Right ventricle myocardium inferior (tissue), 1 donor: Measurements from ENCODE around the gene HSPA9. TPM values are rescaled to one million over a fixed set of nuclear protein-coding genes. Genes with fewer than 3 reads are reported as not detected.
A peak's percentile ranks its signal among the peaks of the same experiment; 100 is the strongest.

ENCODE experiments used
- ATAC-seq: fragments of 200-7000 bp; cut with Tn5 transposase; one replicate; pipeline ENCODE4 v1.9.1; 2020; ENCODE audit warnings: mild to moderate bottlenecking, moderate library complexity
- DNase-seq: peaks from one replicate; pipeline ENCODE4 v3.0.0; 2021; ENCODE audit errors: missing footprints
- intact Hi-C: fragments of 100-400 bp; cut with DNase I; formaldehyde crosslinking; loops from one replicate; pipeline ENCODE4 v1.11.0; 2022
- long read RNA-seq: library from polyadenylated mRNA; unstranded; transcript quantifications from one replicate; pipeline ENCODE4 v2.0.0, GENCODE V29; 2021
- total RNA-seq: library from RNA; stranded (reverse); fragmentation: NEBNext Ultra II Directional; extraction: Animal tissue kit (Norgen Biotek cat#: 25700); gene quantifications from one replicate; pipeline ENCODE4 v1.2.1, GENCODE V29; 2021
- donor health status: DM: no; HTN: yes; CAD: no; lungs with severe emphysema.

Gene HSPA9
- total RNA-seq: 308 TPM
- long read RNA-seq, full-length matches to known transcripts: 226 of 256 reads
- long read RNA-seq, partial matches to known transcripts: 19 of 256 reads
- long read RNA-seq, other reads (novel, unspliced or antisense): 11 of 256 reads

- ATAC-seq: peak; percentile 98
- intact Hi-C loops: loop anchor here (2.0 to 5.0 kb wide), 2 partner anchors 179 to 767 kb away; partner anchors contain the start of gene PAIP2
- DNase-seq: peak; percentile 98
These were observed at the start of gene HSPA9 for GRCh38 chr5:138575194-138576015. Gene HSPA9, minus strand, starts transcription at chr5:138575401. Its CDS starts 83 bp downstream, at chr5:138575318.

- intact Hi-C loops: no loop called here
- ATAC-seq (no peak), DNase-seq (no peak)
These were observed 47.9 kb upstream of the HSPA9 start for GRCh38 chr5:138623053-138623452.

GRCh38 chr5:138622051-138622450 lies 46.9 kb upstream of the HSPA9 start:
- no peak for ATAC-seq
- DNase-seq: no peak
- intact Hi-C loops: no loop called here

- DNase-seq (no peak), ATAC-seq (no peak)
- intact Hi-C loops: no loop called here
These were observed 45.5 kb upstream of the HSPA9 start for GRCh38 chr5:138620663-138621224.

- ATAC-seq: no peak
- no peak for DNase-seq
- intact Hi-C loops: no loop called here
These were observed 41.3 kb upstream of the HSPA9 start for GRCh38 chr5:138616508-138616907.

GRCh38 chr5:138615461-138615860 lies 40.3 kb upstream of the HSPA9 start:
- intact Hi-C loops: no loop called here
- DNase-seq (no peak), ATAC-seq (no peak)

- intact Hi-C loops: no loop called here
- ATAC-seq: peak; percentile 26
These were observed 36.5 kb upstream of the HSPA9 start for GRCh38 chr5:138611678-138612218.

GRCh38 chr5:138610918-138611677 lies 35.9 kb upstream of the HSPA9 start:
- intact Hi-C loops: no loop called here
- DNase-seq (no peak), ATAC-seq (peak; percentile 42)

More at GRCh38 chr5:138611678-138612218, 36.5 kb upstream of the HSPA9 start:
- no peak for DNase-seq

GRCh38 chr5:138610415-138610917 lies 35.3 kb upstream of the HSPA9 start:
- ATAC-seq: peak; percentile 47
- intact Hi-C loops: no loop called here
- DNase-seq: no peak

- DNase-seq: no peak
- intact Hi-C loops: no loop called here
- ATAC-seq: no peak
These were observed 31.3 kb upstream of the HSPA9 start for GRCh38 chr5:138606378-138607064.

- ATAC-seq: no peak
- intact Hi-C loops: no loop called here
- no peak for DNase-seq
These were observed 30.2 kb upstream of the HSPA9 start for GRCh38 chr5:138605254-138605972.

GRCh38 chr5:138604176-138604785 lies 29.1 kb upstream of the HSPA9 start:
- intact Hi-C loops: no loop called here
- DNase-seq: no peak
- no peak for ATAC-seq

- no peak for ATAC-seq
- DNase-seq: no peak
- intact Hi-C loops: no loop called here
These were observed 28.2 kb upstream of the HSPA9 start for GRCh38 chr5:138603249-138603920.

- ATAC-seq: no peak
- intact Hi-C loops: no loop called here
- DNase-seq: no peak
These were observed 27.3 kb upstream of the HSPA9 start for GRCh38 chr5:138602371-138603000.

- DNase-seq: no peak
- intact Hi-C loops: no loop called here
- ATAC-seq: no peak
These were observed 26.2 kb upstream of the HSPA9 start for GRCh38 chr5:138601444-138601843.

- DNase-seq (no peak), ATAC-seq (no peak)
- intact Hi-C loops: no loop called here
These were observed 25.2 kb upstream of the HSPA9 start for GRCh38 chr5:138600446-138600845.
